ENCODE measurements around the gene SOWAHB.

Gene SOWAHB

DNA sequence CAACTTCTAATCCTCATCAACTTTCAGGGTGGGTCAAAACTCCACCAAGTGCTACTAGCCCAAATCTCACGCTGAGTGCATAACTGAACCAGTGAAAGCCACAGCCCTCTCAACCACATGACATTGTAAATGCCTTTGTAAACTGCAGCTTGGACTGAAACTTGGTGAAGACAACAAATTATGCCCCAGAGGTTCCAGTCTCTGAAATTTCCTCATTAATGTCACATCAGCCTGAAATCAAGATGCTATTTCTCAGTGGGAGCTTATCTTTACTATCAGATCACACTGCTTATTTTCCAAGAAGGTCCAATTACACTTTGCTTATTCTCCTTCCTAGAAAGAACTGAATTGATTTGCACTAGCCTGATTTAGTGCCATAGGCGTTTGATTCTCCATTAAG is 46.6 kb downstream of the SOWAHB start:
- no peak for DNase-seq

DNA sequence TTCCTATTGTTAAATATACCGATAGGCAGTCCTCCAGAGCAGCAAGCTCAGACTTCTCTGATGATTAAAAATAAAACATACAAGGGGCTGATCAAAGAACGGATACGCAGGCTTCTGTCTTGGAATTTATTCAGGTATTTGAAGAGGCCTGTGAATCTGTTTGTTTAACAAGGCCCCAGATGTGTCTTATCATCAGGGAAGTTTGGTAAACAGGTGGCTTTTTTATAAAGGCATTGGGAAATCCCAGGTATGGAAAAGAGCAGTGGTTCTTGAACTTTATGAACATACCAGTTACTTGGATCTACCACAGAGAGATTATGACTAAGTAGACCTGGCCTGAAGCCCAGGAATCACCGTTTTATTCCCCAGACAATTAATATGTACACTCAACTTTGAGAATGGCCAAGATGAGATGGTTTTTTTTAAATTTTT is 47.9 kb downstream of the SOWAHB start:
- DNase-seq, result no peak

All from NCI-H1417 (cell line).